Lower lobe of right lung (tissue), 2 donors: ENCODE results near the gene APEH. TPM values are rescaled to one million over a fixed set of nuclear protein-coding genes. Genes with fewer than 3 reads are reported as not detected.
"Not testable (repeated sequence)": the region's sequence is repeated elsewhere in the genome, so short reads cannot be mapped to it uniquely, and the experiment has no call there.

Experiments
- ATAC-seq, 2 donors: fragments of 200-7000 bp; cut with Tn5 transposase; one replicate each; pipeline ENCODE4 v1.9.1; 2020 to 2022; ENCODE audit warnings: mild to moderate bottlenecking in 2 of 2, moderate library complexity in 2 of 2
- DNase-seq: peaks from one replicate; pipeline ENCODE4 v3.0.0-alpha.2; 2020
- H3K27ac ChIP-seq: fragments of 200-600 bp; one replicate; pipeline ENCODE4 v1.8.0; 2022
- H3K27me3 ChIP-seq: fragments of 200-600 bp; one replicate; pipeline ENCODE4 v1.8.0; 2022; ENCODE audit warnings: low read depth
- H3K36me3 ChIP-seq: fragments of 200-600 bp; one replicate; pipeline ENCODE4 v1.8.0; 2022; ENCODE audit warnings: mild to moderate bottlenecking
- H3K4me1 ChIP-seq: fragments of 200-600 bp; one replicate; pipeline ENCODE4 v1.8.0; 2022
- H3K4me3 ChIP-seq: fragments of 200-600 bp; one replicate; pipeline ENCODE4 v1.8.0; 2022; ENCODE audit warnings: mild to moderate bottlenecking
- H3K9me3 ChIP-seq: fragments of 200-600 bp; one replicate; pipeline ENCODE4 v1.8.0; 2022
- CTCF ChIP-seq: fragments of 200-600 bp; IDR thresholded peaks from one replicate; pipeline ENCODE4 v1.8.0; 2022; ENCODE audit warnings: antibody characterized with exemption, mild to moderate bottlenecking
- intact Hi-C: fragments of 100-400 bp; cut with DNase I; formaldehyde crosslinking; loops from one replicate; pipeline ENCODE4 v1.11.0; 2022
- total RNA-seq: library from RNA; stranded (reverse); fragmentation: NEBNext Ultra II Directional; extraction: Animal tissue kit (Norgen Biotek cat#: 25700); gene quantifications from one replicate; pipeline ENCODE4 v1.2.1, GENCODE V29; 2021
- donor health status: DM: no; HTN: yes; CAD: no; lungs with severe emphysema.

Gene APEH
- total RNA-seq, 1 donor from 2014 or later, result 83.4 TPM

DNA sequence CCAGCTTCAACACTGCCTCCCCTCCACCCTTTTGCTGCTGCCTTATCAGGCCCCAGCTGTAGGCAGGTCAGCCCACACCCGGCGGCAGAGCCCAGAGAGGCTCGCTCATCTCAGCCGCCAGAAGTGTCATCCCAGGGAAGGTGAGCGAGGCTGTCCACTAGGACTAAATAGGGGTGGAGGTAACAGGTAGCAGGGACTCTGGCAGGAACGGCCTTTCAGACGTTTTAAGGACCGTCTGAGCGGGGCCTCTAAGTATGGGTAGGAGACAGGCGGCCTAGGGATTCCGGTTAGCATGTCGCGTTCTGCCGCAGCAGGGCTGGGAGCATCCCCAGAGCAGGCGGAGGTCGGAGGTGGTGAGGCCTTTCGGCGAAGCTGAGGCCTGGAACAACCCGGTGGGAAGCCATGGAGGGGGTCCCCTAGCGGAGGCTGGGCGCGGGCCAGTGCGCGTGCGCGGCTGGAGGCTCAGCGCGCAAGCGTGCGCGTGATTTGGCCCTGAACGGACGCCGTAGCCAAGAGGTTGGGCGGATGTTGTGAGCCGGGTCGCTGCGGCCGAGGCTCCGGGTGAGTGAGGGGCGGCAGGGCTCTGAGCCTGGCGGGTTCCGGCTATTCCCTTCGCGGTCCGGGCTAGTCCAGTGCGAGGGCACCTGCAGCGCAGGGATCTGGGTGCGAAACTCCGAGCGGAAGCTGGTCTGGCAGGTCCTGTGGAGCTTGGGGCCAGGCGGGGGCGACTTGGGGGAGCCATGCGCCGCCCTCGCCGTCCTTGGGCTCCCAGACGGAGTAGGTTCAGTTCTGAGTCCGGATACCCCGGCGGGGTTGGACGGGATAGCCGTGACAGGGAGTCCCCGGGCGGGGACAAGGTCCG is 15.1 kb downstream of the APEH start, which contains the start of the genes MST1 and RNF123:
Gene MST1, minus strand, starts transcription at position 429 of the 862 bp plus-strand sequence. CDS start 783 bp downstream, outside the sequence.
Gene RNF123, plus strand, starts transcription at position 512 of the 862 bp plus-strand sequence. CDS start 1,609 bp downstream, outside the sequence.
- Histone ChIP-seq H3K36me3 (no peaks in the 10 kb centered on the region), H3K9me3 (no peaks in the 10 kb centered on the region), H3K27ac (peak within 1 kb of the TSS; percentile 88), H3K4me3 (peak within 1 kb of the TSS; percentile 100), H3K4me1 (peaks cover 31% of the 10 kb centered on the region), H3K27me3 (peaks cover 4% of the 10 kb centered on the region)
- ATAC-seq (peak; percentile 84 to 88), DNase-seq (peak; percentile 92)
- intact Hi-C loops, result no loop called here
- peak; percentile 46 for TF ChIP-seq CTCF

DNA sequence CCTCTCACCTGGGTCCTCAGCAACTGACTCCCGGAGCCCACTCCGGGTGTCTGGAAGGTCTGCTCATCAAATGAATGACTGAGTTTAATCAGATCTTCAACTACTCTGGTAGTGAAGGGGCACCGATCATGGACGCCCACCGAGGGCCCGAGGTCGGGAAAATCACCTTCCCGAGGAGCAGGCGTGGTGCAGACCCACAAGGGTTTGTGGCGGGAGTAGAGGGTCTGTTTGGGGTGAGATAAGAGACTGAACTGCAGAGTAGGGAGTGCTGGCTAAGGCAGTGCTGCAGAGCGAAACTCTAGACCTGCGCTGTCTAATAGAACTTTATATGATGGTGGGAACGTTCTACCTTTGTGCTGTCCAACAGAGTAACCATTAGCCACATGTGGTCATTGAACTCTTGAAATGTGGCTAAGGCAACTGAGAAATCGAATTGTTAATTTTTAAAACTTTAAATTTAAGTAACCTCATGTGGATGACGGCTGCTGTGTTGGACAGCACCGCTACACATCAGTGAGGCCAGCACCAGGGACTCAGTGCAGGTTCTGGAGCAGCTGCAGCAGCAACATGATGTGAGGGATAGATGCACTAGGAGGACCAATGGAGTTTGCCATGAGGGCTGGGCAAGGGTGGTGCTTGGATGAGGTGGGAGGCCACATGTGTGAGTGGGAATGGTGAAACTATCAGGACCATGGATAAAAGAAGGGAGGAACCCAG is 15.9 kb downstream of the APEH start:
- H3K27me3 ChIP-seq, DNase-seq, ATAC-seq, H3K9me3 ChIP-seq, H3K36me3 ChIP-seq, intact Hi-C loops: not testable (repeated sequence)
- peaks cover 31% of the 10 kb centered on the region for H3K4me1 ChIP-seq
- H3K27ac ChIP-seq, result peak overlapping the region; percentile 88
- H3K4me3 ChIP-seq, result peak overlapping the region; percentile 100

DNA sequence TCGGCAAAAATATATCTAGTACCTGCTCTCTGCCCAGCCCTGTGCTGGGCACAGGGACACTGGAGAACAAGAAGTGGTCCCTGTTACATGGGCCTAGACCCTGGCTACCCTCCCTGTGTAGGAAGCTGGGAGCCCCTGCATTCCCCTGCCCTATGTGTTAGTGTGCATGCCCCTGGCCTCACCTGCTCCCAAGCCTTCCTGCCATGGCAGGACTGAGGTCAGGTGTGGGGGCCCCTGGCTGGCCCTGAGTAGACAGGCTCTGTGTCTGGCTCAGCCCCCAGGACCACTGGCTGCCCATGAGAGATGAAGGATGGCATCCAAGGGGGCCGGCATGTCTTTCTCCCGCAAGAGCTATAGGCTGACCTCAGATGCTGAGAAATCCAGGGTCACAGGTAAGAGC is 16.7 kb downstream of the APEH start:
- H3K4me1 ChIP-seq, result peaks cover 29% of the 10 kb centered on the region
- DNase-seq, H3K4me3 ChIP-seq, H3K36me3 ChIP-seq, H3K27ac ChIP-seq, ATAC-seq, intact Hi-C loops, H3K9me3 ChIP-seq, H3K27me3 ChIP-seq: not testable (repeated sequence)

GRCh38 chr3:49691481-49691880 is 17.3 kb downstream of the APEH start:
- ATAC-seq, intact Hi-C loops, H3K4me3 ChIP-seq, H3K27ac ChIP-seq, H3K27me3 ChIP-seq, H3K9me3 ChIP-seq, DNase-seq, H3K36me3 ChIP-seq: not testable (repeated sequence)
- peaks cover 27% of the 10 kb centered on the region for H3K4me1 ChIP-seq

- H3K27ac ChIP-seq, H3K27me3 ChIP-seq, H3K4me3 ChIP-seq, ATAC-seq, H3K9me3 ChIP-seq, DNase-seq, intact Hi-C loops: not testable (repeated sequence)
- H3K36me3 ChIP-seq, result peaks cover 26% of the 10 kb centered on the region
- peaks cover 18% of the 10 kb centered on the region for H3K4me1 ChIP-seq
These were observed 20.4 kb downstream of the APEH start for GRCh38 chr3:49694409-49695070.

GRCh38 chr3:49695350-49696015 is 21.3 kb downstream of the APEH start:
- ATAC-seq, H3K27ac ChIP-seq, H3K9me3 ChIP-seq, H3K27me3 ChIP-seq, H3K4me3 ChIP-seq, DNase-seq, intact Hi-C loops: not testable (repeated sequence)
- H3K4me1 ChIP-seq, result peaks cover 11% of the 10 kb centered on the region
- peaks cover 35% of the 10 kb centered on the region for H3K36me3 ChIP-seq

DNA sequence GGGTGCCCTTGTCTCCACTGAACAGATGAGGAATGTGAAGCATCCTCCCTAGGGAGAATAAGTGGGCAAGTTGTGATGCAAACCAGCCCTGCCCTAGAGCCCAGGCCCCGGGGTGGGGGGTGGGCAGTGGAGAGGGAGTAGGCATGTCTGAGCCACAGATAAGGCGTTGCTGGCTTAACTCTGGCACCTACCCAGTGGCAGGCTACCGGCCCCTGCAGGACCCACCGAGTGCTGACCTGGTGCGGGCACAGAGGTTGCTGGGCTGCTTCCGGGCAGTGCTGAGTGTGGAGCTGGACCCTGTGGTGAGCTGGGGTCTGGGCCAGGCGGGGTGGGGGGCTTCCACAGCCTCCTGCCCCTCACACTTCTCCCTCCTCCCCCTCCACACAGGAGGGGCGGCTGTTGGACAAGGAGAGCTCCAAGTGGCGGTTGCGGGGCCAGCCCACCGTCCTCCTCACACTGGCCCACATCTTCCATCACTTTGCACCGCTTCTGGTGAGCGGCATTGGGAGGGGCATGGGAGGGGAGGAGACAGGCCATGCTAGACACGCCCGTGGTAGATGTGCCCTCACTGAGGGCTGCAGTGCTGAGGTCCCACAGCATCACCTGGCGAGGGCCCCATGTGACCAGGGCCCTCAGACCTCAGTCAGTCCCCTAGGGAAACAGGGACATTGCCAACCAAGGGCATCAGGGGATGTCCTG is 25.3 kb downstream of the APEH start:
- Histone ChIP-seq H3K4me1 (peaks cover 8% of the 10 kb centered on the region), H3K36me3 (peaks cover 68% of the 10 kb centered on the region), H3K27ac (no peak overlapping the region), H3K4me3 (no peak overlapping the region), H3K27me3 (no peaks in the 10 kb centered on the region), H3K9me3 (no peaks in the 10 kb centered on the region)
- ATAC-seq, result peak; percentile 25 to 54
- intact Hi-C loops, result no loop called here
- no peak for DNase-seq
- no peak for TF ChIP-seq CTCF
